GM12878 (cell line): ENCODE measurements around the gene CRB2. TPM values are rescaled to one million over a fixed set of nuclear protein-coding genes. Genes with fewer than 3 reads are reported as not detected.

Source experiments
- ATAC-seq: fragments of 200-7000 bp; cut with Tn5 transposase; 3 replicates; pipeline ENCODE4 v1.9.1; 2020; ENCODE audit warnings: mild to moderate bottlenecking, moderate library complexity
- BruUV-seq: library from RNA; stranded (reverse); fragments of 400-500 nt; replicated peaks from 2 replicates; lab custom pipeline; 2021; lab: Mats Ljungman, UMichigan
- CTCF ChIA-PET: fragments of 300-600 bp; sonication (Branson Sonifier 250); formaldehyde crosslinking; extraction: SDS; loops from one replicate; lab custom pipeline; 2021; ENCODE audit warnings: inconsistent platforms; lab: Yijun Ruan, JAX
- POLR2A ChIA-PET: fragments of 350-600 bp; formaldehyde crosslinking; extraction: SDS; loops from one replicate; lab custom pipeline; 2021; ENCODE audit warnings: inconsistent platforms; lab: Charles Lee
- RAD21 ChIA-PET: fragments of 300-600 bp; sonication (Branson Sonifier 250); formaldehyde crosslinking; loops from one replicate; lab custom pipeline; 2023; ENCODE audit warnings: antibody characterized with exemption; ENCODE audit not compliant: unreplicated experiment; lab: Charles Lee
- SMC1A ChIA-PET: fragments of 300-600 bp; sonication (Branson Sonifier 250); formaldehyde crosslinking; loops from one replicate; lab custom pipeline; 2023; ENCODE audit not compliant: unreplicated experiment, uncharacterized antibody; lab: Charles Lee
- DNase-seq: peaks from one replicate; pipeline ENCODE4 v3.0.0-alpha.2; 2011; ENCODE audit warnings: low read depth, low spot score
- FAIRE-seq: peaks from 3 replicates; lab custom pipeline; 2011; peaks lifted over from hg19 to GRCh38; lab: Jason Lieb, UNC
- H2AFZ ChIP-seq: 2 replicates; pipeline ENCODE4 v1.6.0; 2011; ENCODE audit warnings: low read depth, low read length, control low read depth; ENCODE audit not compliant: control insufficient read depth
- H3K27ac ChIP-seq: 2 replicates; pipeline ENCODE4 v1.5.1; 2011; ENCODE audit warnings: control low read depth; ENCODE audit not compliant: control insufficient read depth, insufficient read depth
- H3K27me3 ChIP-seq, 2 experiments: replicated peaks in 1 of 2; 2 replicates each; pipeline versions ENCODE4 v1.6.0 to v1.6.1; 2011; ENCODE audit warnings: low read length in 1 of 2; ENCODE audit not compliant: control insufficient read depth in 2 of 2, insufficient read depth in 2 of 2
- H3K36me3 ChIP-seq, 2 experiments: 2 replicates each; pipeline ENCODE4 v1.5.1; 2011; ENCODE audit warnings: low read length in 1 of 2; ENCODE audit not compliant: control insufficient read depth in 2 of 2, insufficient read depth in 2 of 2
- H3K4me1 ChIP-seq: 2 replicates; pipeline ENCODE4 v1.6.1; 2011; ENCODE audit warnings: mild to moderate bottlenecking, low read length, moderate library complexity, mixed read lengths; ENCODE audit not compliant: control insufficient read depth, insufficient read depth
- H3K4me2 ChIP-seq: 2 replicates; pipeline ENCODE4 v1.6.0; 2011; ENCODE audit warnings: control low read depth; ENCODE audit not compliant: control insufficient read depth, insufficient read depth
- H3K4me3 ChIP-seq: fragments of 200-600 bp; sonication (generic); 2 replicates; pipeline ENCODE4 v1.5.1; 2016
- H3K79me2 ChIP-seq: 2 replicates; pipeline ENCODE4 v1.6.0; 2011; ENCODE audit warnings: low read length; ENCODE audit not compliant: control insufficient read depth, insufficient read depth
- H3K9ac ChIP-seq: 2 replicates; pipeline ENCODE4 v1.8.0; 2011; ENCODE audit warnings: low read length, control low read depth, mixed read lengths; ENCODE audit not compliant: control insufficient read depth, insufficient read depth
- H3K9me3 ChIP-seq: replicated peaks from 3 replicates; pipeline ENCODE4 v1.5.1; 2011; ENCODE audit warnings: mild to moderate bottlenecking, low read length; ENCODE audit not compliant: control insufficient read depth, insufficient read depth
- H4K20me1 ChIP-seq: 2 replicates; pipeline ENCODE4 v1.6.0; 2011; ENCODE audit not compliant: control insufficient read depth, insufficient read depth
- ASH2L ChIP-seq: fragments of 300-600, 200-600 bp; sonication (generic); IDR thresholded peaks from 2 replicates; pipeline ENCODE4 v1.6.1; 2017; ENCODE audit warnings: low read depth, mild to moderate bottlenecking, borderline replicate concordance
- BACH1 ChIP-seq: fragments of 450-650 bp; IDR thresholded peaks from 2 replicates; pipeline ENCODE4 v1.6.1; 2017; ENCODE audit warnings: mild to moderate bottlenecking, borderline replicate concordance
- CBX3 ChIP-seq: fragments of 200-600 bp; sonication (generic); IDR thresholded peaks from 2 replicates; pipeline ENCODE4 v1.6.1; 2016; ENCODE audit warnings: low read depth, borderline replicate concordance
- CEBPB ChIP-seq, 2 experiments: fragments of 150-350 bp in 1 of 2; IDR thresholded peaks; 2 replicates each; pipeline ENCODE4 v1.6.1; 2012 to 2014; ENCODE audit warnings: low read depth in 2 of 2, low read length in 2 of 2, borderline replicate concordance in 1 of 2, inconsistent platforms in 1 of 2
- ESRRA ChIP-seq: IDR thresholded peaks from 2 replicates; pipeline ENCODE4 v1.6.1; 2012; ENCODE audit warnings: mild to moderate bottlenecking, low read length, improper control_type of control experiment
- HDAC6 ChIP-seq: fragments of 200-600 bp; sonication (generic); IDR thresholded peaks from one replicate; pipeline ENCODE4 v1.8.0; 2017; ENCODE audit warnings: antibody characterized with exemption; ENCODE audit not compliant: unreplicated experiment
- POU2F2 ChIP-seq: IDR thresholded peaks from 3 replicates; pipeline ENCODE4 v1.6.1; 2011; ENCODE audit warnings: low read depth, mild to moderate bottlenecking, low read length, borderline replicate concordance
- SREBF1 ChIP-seq: IDR thresholded peaks from 2 replicates; pipeline ENCODE4 v1.6.1; 2012; ENCODE audit warnings: mild to moderate bottlenecking, low read length
- ZBTB4 ChIP-seq: fragments of 450-650 bp; formaldehyde crosslinking; IDR thresholded peaks from 2 replicates; pipeline ENCODE4 v1.4.0; 2022; ENCODE audit warnings: mild to moderate bottlenecking, moderate library complexity
- ZNF622 ChIP-seq: fragments of 450-650 bp; IDR thresholded peaks from 2 replicates; pipeline ENCODE4 v1.6.1; 2017; ENCODE audit warnings: mild to moderate bottlenecking, inconsistent platforms
- WGBS: methylation state at CpG from one replicate; pipeline ENCODE4 v1.1.6; 2016; ENCODE audit warnings: low lambda C conversion rate; ENCODE audit not compliant: insufficient replicate concordance, insufficient coverage; ENCODE audit errors: missing lambda C conversion rate; 5-methylcytosine and 5-hydroxymethylcytosine counted together
- in situ Hi-C: fragments of 300-500 bp; cut with MboI; formaldehyde crosslinking; loops from 9 replicates; pipeline ENCODE4 v1.14.3; 2018; ENCODE audit warnings: mixed read lengths
- intact Hi-C: fragments of 100-400 bp; cut with micrococcal nuclease; formaldehyde crosslinking; loops from one replicate; pipeline ENCODE4 v1.14.2; 2022; ENCODE audit not compliant: unreplicated experiment
- polyA plus RNA-seq, 11 experiments: library from polyadenylated mRNA; depleted of rRNA in 4 of 11; unstranded in 6 of 11; stranded (reverse) in 5 of 11; fragments of >200 nt; fragmentation: Nextera tagmentation in 4 of 11; fragmentation: Illumina TruSeq in 1 of 11; extraction: Ambion mirVana in 4 of 11; extraction: Trizol in 1 of 11; gene quantifications; 1 replicate in 1 of 11; 2 replicates in 10 of 11; pipeline versions ENCODE4 v1.2.1 to v1.2.3, GENCODE V29; 2011 to 2016; ENCODE audit warnings: inconsistent platforms in 2 of 11, missing spikeins in 2 of 11, low read depth in 1 of 11
- total RNA-seq, 4 experiments: library from RNA; depleted of rRNA in 3 of 4; stranded (reverse); fragments of >200 nt in 3 of 4; fragmentation: Illumina TruSeq in 1 of 4; extraction: Trizol in 1 of 4; gene quantifications; 2 replicates each; pipeline versions ENCODE4 v1.2.1 to v1.2.3, GENCODE V29; 2013 to 2021

The CRB2 gene
- total and polyA plus RNA-seq, 10 of the 15 experiments (the other 5 are each of a cell fraction or from before 2014, with no cell fraction given): 0.01 to 0.80 (median 0.23) TPM; not detected in 3

- Histone ChIP-seq H2AFZ (no peak overlapping the region), H3K4me2 (no peak overlapping the region), H3K4me1 (no peaks in the 10 kb centered on the region), H3K9ac (no peak overlapping the region)
- BruUV-seq: no TSS peak
- no peak for TF ChIP-seq SREBF1
- no peak for TF ChIP-seq BACH1
- no peak for TF ChIP-seq POU2F2
- TF ChIP-seq CEBPB (IDR thresholded peaks at IDR 0.05; ENCODE audit: borderline replicate concordance in 1 of 2, low read depth in 2 of 2, low read length in 2 of 2): no peak
- no peak for TF ChIP-seq ZNF622
- TF ChIP-seq ASH2L: no peak
- TF ChIP-seq CBX3: no peak
- TF ChIP-seq, all 136 proteins: peak for 0
- in situ Hi-C loops: no loop called here
- DNase-seq (no peak), FAIRE-seq (no peak), ATAC-seq (no peak)
- RAD21 ChIA-PET: no interaction called here
- Histone ChIP-seq H3K27ac (no peak overlapping the region), H3K36me3 (no peaks in the 10 kb centered on the region), H3K9me3 (no peaks in the 10 kb centered on the region), H3K4me3 (no peak overlapping the region), H3K27me3 (peaks cover 0 to 10% of the 10 kb centered on the region in 2 experiments; a peak in 2 of 4 replicates), H3K79me2 (no peaks in the 10 kb centered on the region), H4K20me1 (no peaks in the 10 kb centered on the region)
- intact Hi-C loops: no loop called here
- CTCF ChIA-PET: no interaction called here
- POLR2A ChIA-PET: interaction anchor here (0.6 kb wide), 1 partner anchor 13 kb away, joined by 3 read pairs; no protein-coding TSS in a partner anchor
- SMC1A ChIA-PET: no interaction called here
- WGBS: 50% methylated on average over 53 of the region's 58 CpGs
These were observed 16.9 kb downstream of the CRB2 start for GRCh38 chr9:123372766-123373446.

- H3K4me1 ChIP-seq: no peaks in the 10 kb centered on the region
- POLR2A ChIA-PET: no interaction called here
- FAIRE-seq (no peak), DNase-seq (no peak), ATAC-seq (no peak; the same call in 2 of the 3 replicates)
- CTCF ChIA-PET: no interaction called here
- 35% methylated on average over 60 of the region's 60 CpGs for WGBS
- H3K79me2 ChIP-seq: no peaks in the 10 kb centered on the region
- SMC1A ChIA-PET: no interaction called here
- H3K36me3 ChIP-seq: no peaks in the 10 kb centered on the region
- BruUV-seq: no TSS peak
- no peak overlapping the region for H2AFZ ChIP-seq
- H3K4me3 ChIP-seq: no peak overlapping the region
- in situ Hi-C loops: no loop called here
- peaks cover 0 to 10% of the 10 kb centered on the region in 2 experiments; a peak in 2 of 4 replicates for H3K27me3 ChIP-seq
- no peaks in the 10 kb centered on the region for H3K9me3 ChIP-seq
- H3K9ac ChIP-seq: no peak overlapping the region
- RAD21 ChIA-PET: no interaction called here
- H3K27ac ChIP-seq: no peak overlapping the region
- no peak overlapping the region for H3K4me2 ChIP-seq
- H4K20me1 ChIP-seq: no peaks in the 10 kb centered on the region
- TF ChIP-seq HDAC6 (peak; percentile 53), ESRRA (no peak), ZBTB4 (CRISPR knock-in tag) (no peak)
- intact Hi-C loops: no loop called here
These were observed 17.5 kb downstream of the CRB2 start for GRCh38 chr9:123373447-123373923.
